K562 (cell line): ENCODE results near the gene TMEM242.

Experiments
- ARID4B ChIP-seq: sonication (generic); formaldehyde crosslinking; IDR thresholded peaks from 2 replicates; pipeline ENCODE4 v1.8.0; 2022; ENCODE audit warnings: mild to moderate bottlenecking, missing genetic modification reagents
- ATF3 ChIP-seq, 2 experiments: fragments of 450-650 bp in 1 of 2; sonication (generic) in 1 of 2; formaldehyde crosslinking in 1 of 2; IDR thresholded peaks in 1 of 2; conservative IDR thresholded peaks in 1 of 2; 2 replicates each; pipeline versions ENCODE4 v1.6.1 to v1.8.1; 2016 to 2023; ENCODE audit warnings: mild to moderate bottlenecking in 2 of 2, moderate library complexity in 2 of 2, inconsistent platforms in 1 of 2, missing genetic modification reagents in 1 of 2
- CTCF ChIP-seq, 3 experiments: IDR thresholded peaks in 2 of 3; conservative IDR thresholded peaks in 1 of 3; 2 replicates each; pipeline ENCODE4 v1.5.1; 2011 to 2012; ENCODE audit warnings: low read length in 3 of 3, mild to moderate bottlenecking in 3 of 3, control low read depth in 2 of 3, improper control_type of control experiment in 1 of 3, inconsistent platforms in 1 of 3, low read depth in 1 of 3, mixed read lengths in 1 of 3, moderate library complexity in 1 of 3; ENCODE audit not compliant: insufficient read depth in 2 of 3
- DDX20 ChIP-seq: fragments of 450-650 bp; IDR thresholded peaks from 2 replicates; pipeline ENCODE4 v1.6.1; 2016; ENCODE audit warnings: missing genetic modification characterization, low read depth, mild to moderate bottlenecking, missing compliant biosample characterization, moderate library complexity
- EZH2 ChIP-seq: IDR thresholded peaks from 2 replicates; pipeline ENCODE4 v1.6.1; 2012; ENCODE audit warnings: low read depth, mild to moderate bottlenecking, inconsistent platforms, low read length, borderline replicate concordance
- FOXM1 ChIP-seq, 2 experiments: fragments of 450-650 bp in 1 of 2; sonication (generic) in 1 of 2; formaldehyde crosslinking in 1 of 2; IDR thresholded peaks; 2 replicates each; pipeline versions ENCODE4 v1.6.1 to v1.9.0; 2017 to 2022; ENCODE audit warnings: low read depth in 2 of 2, mild to moderate bottlenecking in 2 of 2, missing genetic modification reagents in 1 of 2, moderate library complexity in 1 of 2
- GTF3C2 ChIP-seq: IDR thresholded peaks from 3 replicates; pipeline ENCODE4 v1.6.1; 2011; ENCODE audit warnings: borderline replicate concordance, mild to moderate bottlenecking, moderate library complexity; ENCODE audit not compliant: insufficient read length; ENCODE audit errors: extremely low read depth
- KDM4B ChIP-seq, 2 experiments: fragments of 450-650 bp in 1 of 2; sonication (generic) in 1 of 2; IDR thresholded peaks; 2 replicates each; pipeline ENCODE4 v1.6.1; 2016 to 2017; ENCODE audit warnings: borderline replicate concordance in 2 of 2, antibody characterized with exemption in 1 of 2, low read depth in 1 of 2, mild to moderate bottlenecking in 1 of 2
- NFATC3 ChIP-seq: fragments of 450-650 bp; IDR thresholded peaks from 2 replicates; pipeline ENCODE4 v1.6.1; 2017; ENCODE audit warnings: mild to moderate bottlenecking
- NR3C1 ChIP-seq: sonication (generic); formaldehyde crosslinking; IDR thresholded peaks from 2 replicates; pipeline ENCODE4 v1.8.1; 2022; ENCODE audit warnings: missing genetic modification reagents
- SP1 ChIP-seq: sonication (generic); formaldehyde crosslinking; IDR thresholded peaks from 2 replicates; pipeline ENCODE4 v1.8.1; 2022; ENCODE audit warnings: mild to moderate bottlenecking, missing genetic modification reagents
- SRF ChIP-seq, 2 experiments: fragments of 250-450, 450-650 bp in 1 of 2; sonication (Bioruptor Pico) in 1 of 2; sonication (generic) in 1 of 2; formaldehyde crosslinking; IDR thresholded peaks; 2 replicates each; pipeline versions ENCODE4 v1.5.0 to v1.5.1; 2020 to 2022; ENCODE audit warnings: mild to moderate bottlenecking in 1 of 2, missing genetic modification reagents in 1 of 2
- ZBTB40 ChIP-seq, 2 experiments: fragments of 450-650 bp in 1 of 2; sonication (generic) in 1 of 2; formaldehyde crosslinking in 1 of 2; IDR thresholded peaks; 2 replicates each; pipeline versions ENCODE4 v1.7.1 to v1.9.0; 2016 to 2022; ENCODE audit warnings: inconsistent platforms in 1 of 2, mild to moderate bottlenecking in 1 of 2, missing genetic modification reagents in 1 of 2
- ZKSCAN1 ChIP-seq: fragments of 150-350 bp; IDR thresholded peaks from 2 replicates; pipeline ENCODE4 v1.6.1; 2016; ENCODE audit warnings: low read depth, low read length

GRCh38 chr6:157302736-157303135 is 20.6 kb downstream of the TMEM242 start:
- TF ChIP-seq CTCF (IDR thresholded peaks at IDR 0.05 in 2 of 3, conservative IDR thresholded peaks at IDR 0.05 in 1 of 3; ENCODE audit: insufficient read depth in 2 of 3, low read depth in 1 of 3, low read length in 3 of 3): no peak
- no peak for TF ChIP-seq NFATC3
- no peak for TF ChIP-seq ZBTB40 (IDR thresholded peaks at IDR 0.05)
- TF ChIP-seq ZBTB40 (CRISPR knock-in tag; IDR thresholded peaks at IDR 0.05): no peak
- no peak for TF ChIP-seq GTF3C2
- TF ChIP-seq ARID4B: no peak
- no peak for TF ChIP-seq ZKSCAN1
- no peak for TF ChIP-seq ATF3 (IDR thresholded peaks at IDR 0.05)
- TF ChIP-seq ATF3 (CRISPR knock-in tag; conservative IDR thresholded peaks at IDR 0.05): no peak
- TF ChIP-seq SRF (CRISPR knock-in tag; IDR thresholded peaks at IDR 0.05): no peak
- no peak for TF ChIP-seq DDX20 (tag)
- no peak for TF ChIP-seq KDM4B (IDR thresholded peaks at IDR 0.05; ENCODE audit: borderline replicate concordance in 2 of 2, low read depth in 1 of 2)
- TF ChIP-seq NR3C1 (CRISPR knock-in tag): no peak
- no peak for TF ChIP-seq EZH2
- TF ChIP-seq FOXM1 (IDR thresholded peaks at IDR 0.05; ENCODE audit: low read depth): no peak
- TF ChIP-seq FOXM1 (CRISPR knock-in tag; IDR thresholded peaks at IDR 0.05; ENCODE audit: low read depth): no peak
- TF ChIP-seq SP1 (CRISPR knock-in tag): no peak
